HepG2 (cell line): ENCODE measurements around the gene SUN1. TPM values are rescaled to one million over a fixed set of nuclear protein-coding genes. Genes with fewer than 3 reads are reported as not detected.
A peak's percentile ranks its signal among the peaks of the same experiment; 100 is the strongest.

ENCODE experiments used
- AKAP8 ChIP-seq: sonication (generic); formaldehyde crosslinking; IDR thresholded peaks from 2 replicates; pipeline ENCODE4 v1.5.1; 2020; ENCODE audit warnings: mild to moderate bottlenecking, missing genetic modification reagents
- ASH2L ChIP-seq: fragments of 300-600, 200-600 bp; sonication (generic); IDR thresholded peaks from 2 replicates; pipeline ENCODE4 v1.7.0; 2017; ENCODE audit warnings: low read depth, mild to moderate bottlenecking, moderate library complexity, mixed read lengths, low read length; ENCODE audit not compliant: insufficient read length
- BRD4 ChIP-seq: sonication (generic); formaldehyde crosslinking; IDR thresholded peaks from 2 replicates; pipeline ENCODE4 v1.4.0; 2020; ENCODE audit warnings: missing genetic modification reagents
- CREM ChIP-seq, 2 experiments: sonication (generic) in 1 of 2; formaldehyde crosslinking in 1 of 2; IDR thresholded peaks; 2 replicates each; pipeline versions ENCODE4 v1.4.0 to v1.6.1; 2016 to 2020; ENCODE audit warnings: antibody characterized with exemption in 1 of 2, mild to moderate bottlenecking in 1 of 2, missing genetic modification reagents in 1 of 2
- KAT8 ChIP-seq: IDR thresholded peaks from 2 replicates; pipeline ENCODE4 v1.6.1; 2016; ENCODE audit warnings: missing genetic modification reagents, missing compliant biosample characterization
- NFYC ChIP-seq: IDR thresholded peaks from 2 replicates; pipeline ENCODE4 v1.6.1; 2016; ENCODE audit warnings: missing genetic modification reagents, missing compliant biosample characterization
- RAD21 ChIP-seq: fragments of 450-650 bp; formaldehyde crosslinking; IDR thresholded peaks from 2 replicates; pipeline ENCODE4 v1.5.0; 2020; ENCODE audit warnings: mild to moderate bottlenecking
- RBM39 ChIP-seq: fragments of 200-400 bp; formaldehyde crosslinking; IDR thresholded peaks from one replicate; pipeline ENCODE4 v1.6.1; 2018; ENCODE audit warnings: antibody characterized with exemption, mild to moderate bottlenecking, low read depth, low read length; ENCODE audit not compliant: poor library complexity, severe bottlenecking
- TARDBP ChIP-seq: sonication (generic); formaldehyde crosslinking; IDR thresholded peaks from 2 replicates; pipeline ENCODE4 v1.8.0; 2022; ENCODE audit warnings: mild to moderate bottlenecking, missing genetic modification reagents
- polyA plus RNA-seq, 8 experiments: library from polyadenylated mRNA; depleted of rRNA in 3 of 8; stranded (reverse) in 7 of 8; unstranded in 1 of 8; fragments of >200 nt; fragmentation: Illumina TruSeq in 4 of 8; extraction: Trizol in 4 of 8; gene quantifications; 2 replicates each; pipeline versions ENCODE4 v1.2.1 to v1.2.3, GENCODE V29; 2011 to 2016; ENCODE audit warnings: low read depth in 4 of 8, missing spikeins in 1 of 8, mixed read lengths in 1 of 8; ENCODE audit not compliant: insufficient read depth in 1 of 8
- total RNA-seq, 5 experiments: library from RNA; depleted of rRNA; stranded (reverse); fragments of >200 nt; fragmentation: Illumina TruSeq; extraction: Trizol; gene quantifications; 2 replicates each; pipeline ENCODE4 v1.2.3, GENCODE V29; 2016; ENCODE audit warnings: low read depth in 1 of 5
- TF ChIP-seq, protein P1 (sequence below): IDR thresholded peaks from 2 replicates; pipeline ENCODE4 v1.6.1; 2016; ENCODE audit warnings: low read depth, missing genetic modification reagents, missing compliant biosample characterization
- TF ChIP-seq, protein P2 (sequence below): sonication (generic); formaldehyde crosslinking; IDR thresholded peaks from 2 replicates; pipeline ENCODE4 v1.5.0; 2020; ENCODE audit warnings: missing genetic modification reagents
- TF ChIP-seq, protein P3 (sequence below): sonication (generic); formaldehyde crosslinking; IDR thresholded peaks from 2 replicates; pipeline ENCODE4 v1.9.0; 2021; ENCODE audit warnings: missing genetic modification reagents, mild to moderate bottlenecking, borderline replicate concordance
- TF ChIP-seq, protein P4 (sequence below), 2 experiments: sonication (generic) in 1 of 2; formaldehyde crosslinking in 1 of 2; IDR thresholded peaks; 2 replicates each; pipeline versions ENCODE4 v1.6.1 to v1.9.0; 2014 to 2022; ENCODE audit warnings: antibody characterized with exemption in 1 of 2, borderline replicate concordance in 1 of 2, inconsistent platforms in 1 of 2, low read depth in 1 of 2, missing genetic modification reagents in 1 of 2

SUN1 gene
- total and polyA plus RNA-seq, 2 of the 13 experiments (the other 11 are each of a cell fraction or from before 2014, with no cell fraction given): 47.0 to 126 TPM

DNA sequence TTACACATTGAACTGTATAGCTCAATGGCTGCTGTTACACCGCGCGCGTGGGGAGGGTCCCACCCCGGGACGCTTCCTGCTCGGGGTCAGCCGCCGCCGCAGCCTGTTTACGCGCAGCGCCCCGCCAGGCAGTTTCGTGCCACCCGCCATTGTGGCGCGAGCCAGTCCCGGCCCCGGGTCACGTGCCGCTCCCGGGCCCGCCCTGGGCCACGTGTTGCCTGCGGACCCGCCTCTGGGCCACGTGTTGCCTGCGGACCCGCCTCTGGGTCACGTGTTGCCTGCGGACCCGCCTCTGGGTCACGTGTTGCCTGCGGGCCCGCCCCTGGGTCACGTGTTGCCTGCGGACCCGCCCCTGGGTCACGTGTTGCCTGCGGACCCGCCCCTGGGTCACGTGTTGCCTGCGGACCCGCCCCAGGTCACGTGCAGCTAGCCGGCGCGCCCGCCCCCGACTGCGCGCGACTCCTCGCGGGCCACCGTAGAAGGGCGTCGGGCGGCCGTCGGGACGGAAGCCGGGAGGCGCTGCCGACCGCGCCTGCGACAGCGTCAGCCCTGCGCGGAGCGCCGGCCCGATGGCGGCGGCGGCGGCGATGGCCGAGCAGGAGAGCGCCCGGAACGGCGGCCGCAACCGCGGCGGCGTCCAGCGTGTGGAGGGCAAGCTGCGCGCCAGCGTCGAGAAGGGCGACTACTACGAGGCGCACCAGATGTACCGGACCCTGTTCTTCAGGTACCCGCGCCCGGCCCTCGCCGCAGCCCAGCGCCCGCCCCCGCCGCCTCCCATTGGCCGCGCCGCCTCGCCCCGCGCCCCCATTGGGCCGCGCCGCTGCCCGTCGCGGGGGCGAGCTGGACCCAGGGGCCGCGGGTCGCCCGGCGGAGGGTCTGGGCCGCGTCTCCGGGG lies 44.0 kb downstream of the SUN1 start, which contains the start of gene GET4 (continued):
- TF ChIP-seq, protein P1, sequence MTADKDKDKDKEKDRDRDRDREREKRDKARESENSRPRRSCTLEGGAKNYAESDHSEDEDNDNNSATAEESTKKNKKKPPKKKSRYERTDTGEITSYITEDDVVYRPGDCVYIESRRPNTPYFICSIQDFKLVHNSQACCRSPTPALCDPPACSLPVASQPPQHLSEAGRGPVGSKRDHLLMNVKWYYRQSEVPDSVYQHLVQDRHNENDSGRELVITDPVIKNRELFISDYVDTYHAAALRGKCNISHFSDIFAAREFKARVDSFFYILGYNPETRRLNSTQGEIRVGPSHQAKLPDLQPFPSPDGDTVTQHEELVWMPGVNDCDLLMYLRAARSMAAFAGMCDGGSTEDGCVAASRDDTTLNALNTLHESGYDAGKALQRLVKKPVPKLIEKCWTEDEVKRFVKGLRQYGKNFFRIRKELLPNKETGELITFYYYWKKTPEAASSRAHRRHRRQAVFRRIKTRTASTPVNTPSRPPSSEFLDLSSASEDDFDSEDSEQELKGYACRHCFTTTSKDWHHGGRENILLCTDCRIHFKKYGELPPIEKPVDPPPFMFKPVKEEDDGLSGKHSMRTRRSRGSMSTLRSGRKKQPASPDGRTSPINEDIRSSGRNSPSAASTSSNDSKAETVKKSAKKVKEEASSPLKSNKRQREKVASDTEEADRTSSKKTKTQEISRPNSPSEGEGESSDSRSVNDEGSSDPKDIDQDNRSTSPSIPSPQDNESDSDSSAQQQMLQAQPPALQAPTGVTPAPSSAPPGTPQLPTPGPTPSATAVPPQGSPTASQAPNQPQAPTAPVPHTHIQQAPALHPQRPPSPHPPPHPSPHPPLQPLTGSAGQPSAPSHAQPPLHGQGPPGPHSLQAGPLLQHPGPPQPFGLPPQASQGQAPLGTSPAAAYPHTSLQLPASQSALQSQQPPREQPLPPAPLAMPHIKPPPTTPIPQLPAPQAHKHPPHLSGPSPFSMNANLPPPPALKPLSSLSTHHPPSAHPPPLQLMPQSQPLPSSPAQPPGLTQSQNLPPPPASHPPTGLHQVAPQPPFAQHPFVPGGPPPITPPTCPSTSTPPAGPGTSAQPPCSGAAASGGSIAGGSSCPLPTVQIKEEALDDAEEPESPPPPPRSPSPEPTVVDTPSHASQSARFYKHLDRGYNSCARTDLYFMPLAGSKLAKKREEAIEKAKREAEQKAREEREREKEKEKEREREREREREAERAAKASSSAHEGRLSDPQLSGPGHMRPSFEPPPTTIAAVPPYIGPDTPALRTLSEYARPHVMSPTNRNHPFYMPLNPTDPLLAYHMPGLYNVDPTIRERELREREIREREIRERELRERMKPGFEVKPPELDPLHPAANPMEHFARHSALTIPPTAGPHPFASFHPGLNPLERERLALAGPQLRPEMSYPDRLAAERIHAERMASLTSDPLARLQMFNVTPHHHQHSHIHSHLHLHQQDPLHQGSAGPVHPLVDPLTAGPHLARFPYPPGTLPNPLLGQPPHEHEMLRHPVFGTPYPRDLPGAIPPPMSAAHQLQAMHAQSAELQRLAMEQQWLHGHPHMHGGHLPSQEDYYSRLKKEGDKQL (CRISPR knock-in tag): no peak; the same call in 1 of the 2 replicates
- TF ChIP-seq AKAP8 (CRISPR knock-in tag) (peak; percentile 80), KAT8 (CRISPR knock-in tag) (0 out of 2 replicates have a peak, but pooled peaks have one; percentile 19), BRD4 (CRISPR knock-in tag) (no peak), RBM39 (peak; percentile 12), TARDBP (CRISPR knock-in tag) (peak; percentile 76), CREM (IDR thresholded peaks at IDR 0.05) (no peak), CREM (CRISPR knock-in tag; IDR thresholded peaks at IDR 0.05) (no peak), RAD21 (peak; percentile 53), NFYC (CRISPR knock-in tag) (peak; percentile 61), ASH2L (peak; percentile 55)
- TF ChIP-seq, protein P2, sequence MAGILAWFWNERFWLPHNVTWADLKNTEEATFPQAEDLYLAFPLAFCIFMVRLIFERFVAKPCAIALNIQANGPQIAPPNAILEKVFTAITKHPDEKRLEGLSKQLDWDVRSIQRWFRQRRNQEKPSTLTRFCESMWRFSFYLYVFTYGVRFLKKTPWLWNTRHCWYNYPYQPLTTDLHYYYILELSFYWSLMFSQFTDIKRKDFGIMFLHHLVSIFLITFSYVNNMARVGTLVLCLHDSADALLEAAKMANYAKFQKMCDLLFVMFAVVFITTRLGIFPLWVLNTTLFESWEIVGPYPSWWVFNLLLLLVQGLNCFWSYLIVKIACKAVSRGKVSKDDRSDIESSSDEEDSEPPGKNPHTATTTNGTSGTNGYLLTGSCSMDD (CRISPR knock-in tag): 0 out of 2 replicates have a peak, but pooled peaks have one; percentile 34
- TF ChIP-seq, protein P3, sequence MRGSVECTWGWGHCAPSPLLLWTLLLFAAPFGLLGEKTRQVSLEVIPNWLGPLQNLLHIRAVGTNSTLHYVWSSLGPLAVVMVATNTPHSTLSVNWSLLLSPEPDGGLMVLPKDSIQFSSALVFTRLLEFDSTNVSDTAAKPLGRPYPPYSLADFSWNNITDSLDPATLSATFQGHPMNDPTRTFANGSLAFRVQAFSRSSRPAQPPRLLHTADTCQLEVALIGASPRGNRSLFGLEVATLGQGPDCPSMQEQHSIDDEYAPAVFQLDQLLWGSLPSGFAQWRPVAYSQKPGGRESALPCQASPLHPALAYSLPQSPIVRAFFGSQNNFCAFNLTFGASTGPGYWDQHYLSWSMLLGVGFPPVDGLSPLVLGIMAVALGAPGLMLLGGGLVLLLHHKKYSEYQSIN: no peak
- TF ChIP-seq, protein P4, sequence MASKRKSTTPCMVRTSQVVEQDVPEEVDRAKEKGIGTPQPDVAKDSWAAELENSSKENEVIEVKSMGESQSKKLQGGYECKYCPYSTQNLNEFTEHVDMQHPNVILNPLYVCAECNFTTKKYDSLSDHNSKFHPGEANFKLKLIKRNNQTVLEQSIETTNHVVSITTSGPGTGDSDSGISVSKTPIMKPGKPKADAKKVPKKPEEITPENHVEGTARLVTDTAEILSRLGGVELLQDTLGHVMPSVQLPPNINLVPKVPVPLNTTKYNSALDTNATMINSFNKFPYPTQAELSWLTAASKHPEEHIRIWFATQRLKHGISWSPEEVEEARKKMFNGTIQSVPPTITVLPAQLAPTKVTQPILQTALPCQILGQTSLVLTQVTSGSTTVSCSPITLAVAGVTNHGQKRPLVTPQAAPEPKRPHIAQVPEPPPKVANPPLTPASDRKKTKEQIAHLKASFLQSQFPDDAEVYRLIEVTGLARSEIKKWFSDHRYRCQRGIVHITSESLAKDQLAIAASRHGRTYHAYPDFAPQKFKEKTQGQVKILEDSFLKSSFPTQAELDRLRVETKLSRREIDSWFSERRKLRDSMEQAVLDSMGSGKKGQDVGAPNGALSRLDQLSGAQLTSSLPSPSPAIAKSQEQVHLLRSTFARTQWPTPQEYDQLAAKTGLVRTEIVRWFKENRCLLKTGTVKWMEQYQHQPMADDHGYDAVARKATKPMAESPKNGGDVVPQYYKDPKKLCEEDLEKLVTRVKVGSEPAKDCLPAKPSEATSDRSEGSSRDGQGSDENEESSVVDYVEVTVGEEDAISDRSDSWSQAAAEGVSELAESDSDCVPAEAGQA (IDR thresholded peaks at IDR 0.05; ENCODE audit: low read depth): peak; percentile 63; the same call in 1 of the 2 replicates
- TF ChIP-seq, protein P4 (CRISPR knock-in tag; IDR thresholded peaks at IDR 0.05; ENCODE audit: borderline replicate concordance): peak; percentile 75; the same call in 1 of the 2 replicates
